T follicular helper cell (primary cell): ENCODE results near the gene TUG1.

ENCODE experiments used
- DNase-seq: peaks from one replicate; pipeline ENCODE4 v3.0.0-alpha.2; 2020; ENCODE audit warnings: low read depth

The TUG1 gene

DNA sequence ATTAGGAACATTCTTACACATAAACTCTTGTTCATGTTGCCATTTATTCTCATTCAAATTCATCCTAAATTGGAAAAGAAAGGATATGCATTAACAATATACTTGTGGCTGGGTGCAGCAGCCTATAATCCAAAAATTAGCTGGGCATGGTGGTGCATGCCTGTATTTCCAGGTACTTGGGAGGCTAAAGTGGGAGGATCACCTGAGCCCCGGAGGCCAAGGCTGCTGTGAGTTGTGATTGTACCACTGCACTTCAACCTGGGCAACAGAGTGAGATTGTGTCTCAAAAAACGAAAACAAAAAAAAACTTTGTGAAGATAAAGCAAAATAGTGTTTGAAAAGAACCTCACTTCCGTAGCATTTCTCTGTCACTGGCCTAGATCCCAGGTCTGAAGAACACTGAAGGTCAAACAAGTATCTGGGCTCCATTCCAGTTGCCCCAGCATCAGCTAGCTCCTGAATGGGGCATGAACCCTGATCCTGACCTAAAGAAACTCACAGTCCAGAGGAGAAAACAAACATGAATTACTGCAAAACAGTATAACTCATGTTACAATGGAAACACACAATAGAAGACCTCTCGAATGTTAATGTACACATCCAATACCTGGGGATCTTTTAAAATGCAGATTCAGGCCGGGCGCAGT, 32.2 kb downstream of the TUG1 start:
- no peak for DNase-seq

DNA sequence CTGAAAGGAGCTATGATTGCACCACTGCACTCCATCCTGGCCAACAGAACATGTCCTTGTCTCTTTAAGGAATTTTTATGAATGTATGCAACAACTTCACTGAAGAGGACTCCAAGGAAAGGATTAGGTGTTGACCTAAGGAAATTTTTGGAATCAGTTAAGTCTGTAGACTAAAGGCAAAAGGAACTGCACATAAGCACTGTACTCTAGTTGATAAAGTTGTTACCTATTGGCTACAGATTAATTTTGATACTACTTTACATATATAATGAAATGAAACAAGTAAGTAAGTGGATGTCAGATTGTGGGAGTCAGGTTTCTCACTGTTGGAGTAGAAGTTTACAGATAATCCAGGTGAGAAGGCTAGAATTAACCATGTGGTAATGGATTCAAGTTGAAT, 36.5 kb downstream of the TUG1 start:
- DNase-seq = no peak

DNA sequence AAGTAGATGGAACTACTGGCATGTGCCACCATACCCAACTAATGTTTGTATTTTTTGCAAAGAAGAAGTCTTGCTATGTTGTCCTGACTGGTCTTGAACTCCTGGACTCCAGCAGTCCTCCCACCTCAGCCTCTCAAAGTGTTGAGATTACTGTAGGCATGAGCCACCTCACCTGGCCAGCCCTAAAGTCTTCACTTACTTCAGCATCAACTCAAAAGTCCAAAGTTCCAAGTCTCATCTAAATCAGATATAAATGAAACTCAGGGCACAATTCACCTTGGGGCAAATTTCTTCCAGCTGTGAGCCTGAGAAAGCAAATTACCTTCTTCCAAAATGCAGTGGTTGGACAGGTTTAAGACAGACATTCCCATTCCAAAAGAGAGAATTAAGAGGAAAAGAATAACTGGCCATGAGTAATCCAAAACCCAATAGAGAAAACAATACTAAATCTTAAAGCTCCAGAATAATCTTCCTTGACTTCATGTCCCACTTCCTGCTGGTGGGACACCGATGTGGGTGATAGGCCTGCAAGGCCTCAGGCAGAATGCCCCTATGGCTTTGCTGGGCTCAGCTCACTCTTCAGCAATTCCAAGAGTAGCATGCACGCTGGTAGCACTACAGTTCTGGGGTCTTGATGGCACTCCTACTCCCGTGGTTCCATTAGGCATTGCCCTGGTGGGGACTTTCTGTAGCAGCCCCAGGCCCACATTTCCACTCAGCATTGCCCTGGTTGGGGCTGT, 50.3 kb downstream of the TUG1 start:
- no peak for DNase-seq

DNA sequence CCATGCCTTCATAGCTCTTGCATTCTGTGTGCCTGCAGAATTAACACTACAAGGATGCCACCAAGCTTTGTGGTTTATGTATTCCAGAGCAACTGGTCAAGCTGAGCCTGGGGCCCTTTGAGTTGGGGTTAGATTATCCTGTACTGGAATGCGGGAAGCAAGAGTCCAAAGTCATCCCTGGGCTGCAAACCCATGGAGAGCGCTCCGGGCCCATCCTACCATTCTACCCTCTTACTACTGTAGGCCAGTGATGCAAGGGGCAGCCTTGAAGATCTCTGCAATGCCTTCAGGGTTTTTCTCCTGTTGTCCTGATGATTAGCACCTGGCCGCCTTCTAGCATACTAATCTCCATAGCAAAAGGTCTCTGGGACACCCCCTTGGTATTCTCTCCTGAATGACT, 51.3 kb downstream of the TUG1 start:
- DNase-seq = no peak

GRCh38 chr22:31022516-31022915, 53.5 kb downstream of the TUG1 start:
- no peak for DNase-seq
